AG04450 (cell line): ENCODE results near the gene CLCNKA. TPM values are rescaled to one million over a fixed set of nuclear protein-coding genes. Genes with fewer than 3 reads are reported as not detected.
"Not testable (repeated sequence)": the region's sequence is repeated elsewhere in the genome, so short reads cannot be mapped to it uniquely, and the experiment has no call there.

Source experiments
- CTCF ChIA-PET: fragments of 300-600, 350-600 bp; formaldehyde crosslinking; extraction: SDS; loops from one replicate; lab custom pipeline; 2022; ENCODE audit warnings: antibody characterized with exemption, inconsistent platforms; lab: Charles Lee
- POLR2A ChIA-PET: fragments of 350-600 bp; formaldehyde crosslinking; extraction: SDS; loops from one replicate; lab custom pipeline; 2021; ENCODE audit warnings: antibody characterized with exemption, inconsistent platforms; lab: Yijun Ruan, JAX
- DNase-seq: peaks from one replicate; pipeline ENCODE4 v3.0.0-alpha.2; 2011; ENCODE audit warnings: low read depth, low spot score
- H3K27ac ChIP-seq: one replicate; pipeline ENCODE4 v1.5.1; 2012; ENCODE audit warnings: low read depth, low read length, control low read depth
- H3K27me3 ChIP-seq: one replicate; pipeline ENCODE4 v1.6.0; 2012; ENCODE audit warnings: low read length; ENCODE audit not compliant: control insufficient read depth, insufficient read depth
- H3K4me3 ChIP-seq: 2 replicates; pipeline ENCODE4 v1.5.1; 2011; ENCODE audit warnings: mild to moderate bottlenecking, low read depth, low read length, control low read depth
- H3K9me3 ChIP-seq: 2 replicates; pipeline ENCODE4 v1.5.1; 2012; ENCODE audit warnings: low read length; ENCODE audit not compliant: control insufficient read depth, insufficient read depth
- CTCF ChIP-seq: IDR thresholded peaks from 2 replicates; pipeline ENCODE4 v1.5.1; 2011; ENCODE audit warnings: low read depth, low read length, control low read depth, inconsistent platforms
- polyA plus RNA-seq: library from polyadenylated mRNA; depleted of rRNA; stranded (reverse); fragments of >200 nt; gene quantifications from 2 replicates; pipeline ENCODE4 v1.2.3, GENCODE V29; 2011

The CLCNKA gene
- polyA plus RNA-seq, 1 experiment = not detected

- Histone ChIP-seq H3K27me3 (peaks cover 3% of the 10 kb centered on the region), H3K4me3 (no peak overlapping the region), H3K27ac (no peak overlapping the region), H3K9me3 (no peaks in the 10 kb centered on the region; the same call in 1 of the 2 replicates)
- ChIA-PET CTCF (interaction anchor here (1.1 to 1.7 kb wide), 3 partner anchors 9 to 255 kb away, joined by 3 to 4 read pairs (median 3); no protein-coding TSS in a partner anchor), POLR2A (interaction anchor here (0.5 to 0.8 kb wide), 2 partner anchors 213 to 263 kb away, joined by 3 to 5 read pairs; no protein-coding TSS in a partner anchor)
- no peak for DNase-seq
- peak; percentile 28; the same call in 1 of the 2 replicates for TF ChIP-seq CTCF
These were observed 25.0 kb downstream of the CLCNKA start for GRCh38 chr1:16046842-16047241.

- no peak for DNase-seq
- no peaks in the 10 kb centered on the region; the same call in 1 of the 2 replicates for H3K9me3 ChIP-seq
- peaks cover 2% of the 10 kb centered on the region for H3K27me3 ChIP-seq
- no peak overlapping the region for H3K4me3 ChIP-seq
- ChIA-PET CTCF (interaction anchor here (1.1 to 1.7 kb wide), 3 partner anchors 8 to 256 kb away, joined by 3 to 4 read pairs (median 3); no protein-coding TSS in a partner anchor), POLR2A (interaction anchor here (0.8 kb wide), 1 partner anchor 264 kb away, joined by 3 read pairs; no protein-coding TSS in a partner anchor)
- no peak overlapping the region for H3K27ac ChIP-seq
- no peak for TF ChIP-seq CTCF
These were observed 26.1 kb downstream of the CLCNKA start for GRCh38 chr1:16047791-16048475.

- TF ChIP-seq CTCF = no peak
- POLR2A ChIA-PET = no interaction called here
These were observed 26.8 kb downstream of the CLCNKA start for GRCh38 chr1:16048573-16049189.

GRCh38 chr1:16050328-16050727, 28.5 kb downstream of the CLCNKA start:
- no peak for DNase-seq
- Histone ChIP-seq H3K4me3 (no peak overlapping the region), H3K27ac (no peak overlapping the region), H3K9me3 (no peaks in the 10 kb centered on the region; the same call in 1 of the 2 replicates), H3K27me3 (peaks cover 10% of the 10 kb centered on the region)
- TF ChIP-seq CTCF = no peak
- CTCF ChIA-PET = no interaction called here
- POLR2A ChIA-PET = no interaction called here

More at GRCh38 chr1:16048573-16049189, 26.8 kb downstream of the CLCNKA start:
- CTCF ChIA-PET = no interaction called here
- Histone ChIP-seq H3K27me3 (peaks cover 2% of the 10 kb centered on the region), H3K4me3 (peak overlapping the region; percentile 39), H3K9me3 (no peaks in the 10 kb centered on the region; the same call in 1 of the 2 replicates), H3K27ac (no peak overlapping the region)
- no peak for DNase-seq

- CTCF ChIA-PET = no interaction called here
These were observed 29.2 kb downstream of the CLCNKA start for GRCh38 chr1:16051039-16051438.

GRCh38 chr1:16051949-16052348, 30.1 kb downstream of the CLCNKA start:
- POLR2A ChIA-PET, DNase-seq, CTCF ChIA-PET, H3K4me3 ChIP-seq, H3K9me3 ChIP-seq, H3K27ac ChIP-seq: not testable (repeated sequence)
- H3K27me3 ChIP-seq = peaks cover 10% of the 10 kb centered on the region

More at GRCh38 chr1:16051039-16051438, 29.2 kb downstream of the CLCNKA start:
- POLR2A ChIA-PET = no interaction called here
- no peak for TF ChIP-seq CTCF
- no peak overlapping the region for H3K27ac ChIP-seq
- no peak overlapping the region for H3K4me3 ChIP-seq
- no peaks in the 10 kb centered on the region; the same call in 1 of the 2 replicates for H3K9me3 ChIP-seq
- peaks cover 10% of the 10 kb centered on the region for H3K27me3 ChIP-seq
- no peak for DNase-seq
